Heart left ventricle (tissue), 13 donors: ENCODE measurements around the gene FOXN3.

Experiments used
- CTCF ChIP-seq, 12 donors: fragments of 200-600 bp; sonication (generic) in 4 of 12; IDR thresholded peaks; one replicate each; pipeline versions ENCODE4 v1.5.0 to v1.8.0; 2018 to 2022; ENCODE audit warnings: antibody characterized with exemption in 12 of 12, mild to moderate bottlenecking in 5 of 12
- POLR2A ChIP-seq, 2 donors: fragments of 450-650 bp; IDR thresholded peaks; one replicate each; pipeline ENCODE4 v1.6.1; 2017; ENCODE audit warnings: antibody characterized with exemption in 2 of 2, mild to moderate bottlenecking in 2 of 2, moderate library complexity in 2 of 2
- donor health status: ischemic (EF 13 %, LVEDD 7.1; RV severe dilation, severe dysfunction).
- donor health status: DM: no; HTN: yes; CAD: no.
- donor health status: DM: no; HTN: no; CAD: no.
- donor health status: ischemic (EF 25% LVEDD 6.9; RV normal size, moderate dysfunction).
- donor health status: ischemic (EF 25% LVEDD 5.7; RV mildly dilated, moderate dysfunction).
- donor health status: ischemic (EF 35%, LVEDD 5.7; RV mildly dilated, moderate dysfunction).
- donor health status: nonischemic (EF 11% LVEDD 7.7; RV severe dilation, severe dysfunction).
- donor health status: DM: yes; HTN: yes; CAD: no.
- donor health status: PGD.
- donor health status: ischemic (EF 29% LVEDD 5.4; RV normal size, mild dysfunction).
- donor health status: nonischemic (EF 23%, LVEDD 6.1; RV moderate dilation, normal function).

DNA sequence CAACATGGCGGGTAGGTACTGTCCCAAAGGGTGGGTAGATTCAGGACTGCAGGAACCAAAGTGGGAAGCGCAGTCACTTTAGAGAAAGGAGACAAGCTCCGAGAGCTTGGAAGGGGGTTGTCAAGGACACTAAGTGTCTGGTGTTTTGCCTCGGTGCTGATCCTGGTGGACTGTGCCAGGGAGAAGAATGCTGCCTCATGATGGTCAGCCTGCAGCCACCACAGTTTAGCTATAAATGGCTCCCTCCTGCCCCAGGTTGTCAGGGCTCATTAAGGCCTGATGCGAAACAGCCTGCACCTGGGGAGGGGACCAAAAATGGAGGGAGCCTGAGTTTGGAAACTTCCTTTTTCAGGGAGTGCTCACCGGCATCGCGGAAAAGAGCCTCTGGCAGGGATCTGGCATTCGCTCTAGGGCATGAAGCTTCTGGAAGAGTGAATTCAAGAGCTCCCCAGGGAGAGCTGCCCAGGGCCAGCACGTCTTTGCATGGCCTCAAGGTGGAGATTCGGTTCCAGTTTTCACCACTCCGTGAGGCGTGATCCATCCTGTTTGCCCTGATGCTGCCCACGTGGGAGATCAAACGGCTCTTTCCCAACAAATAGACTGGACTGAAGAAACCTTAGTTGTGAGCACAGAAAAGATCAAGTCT lies 164.0 kb downstream of the FOXN3 start:
- TF ChIP-seq CTCF (IDR thresholded peaks at IDR 0.05) = peak in 1 of 12 donors; percentile 7
- no peak for TF ChIP-seq POLR2A (IDR thresholded peaks at IDR 0.05)
